HepG2 (cell line): Measurements from ENCODE around the gene ACBD6. TPM values are rescaled to one million over a fixed set of nuclear protein-coding genes. Genes with fewer than 3 reads are reported as not detected.

Source experiments
- ATAC-seq: fragments of 200-7000 bp; cut with Tn5 transposase; 3 replicates; pipeline ENCODE4 v1.9.1; 2020; ENCODE audit warnings: mild to moderate bottlenecking, moderate library complexity
- BruUV-seq: library from RNA; stranded (reverse); fragments of 400-500 nt; replicated peaks from 2 replicates; lab custom pipeline; 2021; lab: Mats Ljungman, UMichigan
- CTCF ChIA-PET: fragments of 300-600 bp; formaldehyde crosslinking; extraction: SDS; loops from one replicate; lab custom pipeline; 2021; ENCODE audit warnings: low total read pairs, inconsistent platforms, low intra/inter-chr PET ratio; lab: Yijun Ruan, JAX
- POLR2A ChIA-PET: fragments of 350-600 bp; sonication (Branson Sonifier 250); formaldehyde crosslinking; loops from one replicate; lab custom pipeline; 2020; ENCODE audit warnings: antibody characterized with exemption, inconsistent platforms; lab: Yijun Ruan, JAX
- DNase-seq: peaks from one replicate; pipeline ENCODE4 v3.0.0-alpha.2; 2015; ENCODE audit warnings: low spot score
- FAIRE-seq: peaks from 3 replicates; lab custom pipeline; 2011; peaks lifted over from hg19 to GRCh38; lab: Jason Lieb, UNC
- H2AFZ ChIP-seq: one replicate; pipeline ENCODE4 v1.6.1; 2011; ENCODE audit warnings: low read length, inconsistent platforms
- H3K27ac ChIP-seq: fragments of 300-600 bp; 3 replicates; pipeline ENCODE4 v1.8.0; 2011; ENCODE audit warnings: mixed run types, mild to moderate bottlenecking, mixed read lengths, low read length, inconsistent platforms; ENCODE audit not compliant: insufficient read depth; ENCODE audit errors: extremely low read length
- H3K27me3 ChIP-seq, 2 experiments: fragments of 200-600 bp in 1 of 2; 2 replicates in 1 of 2; 3 replicates in 1 of 2; pipeline versions ENCODE4 v1.6.0 to v1.8.0; 2011; ENCODE audit warnings: low read length in 2 of 2, mild to moderate bottlenecking in 2 of 2, moderate library complexity in 2 of 2, inconsistent platforms in 1 of 2; ENCODE audit not compliant: insufficient read depth in 2 of 2, control insufficient read depth in 1 of 2
- H3K36me3 ChIP-seq, 2 experiments: fragments of 200-600 bp in 1 of 2; replicated peaks in 1 of 2; 2 replicates in 1 of 2; 3 replicates in 1 of 2; pipeline versions ENCODE4 v1.5.1 to v1.8.0; 2011; ENCODE audit warnings: low read length in 2 of 2, inconsistent platforms in 1 of 2; ENCODE audit not compliant: insufficient read depth in 2 of 2, control insufficient read depth in 1 of 2
- H3K4me1 ChIP-seq: 2 replicates; pipeline ENCODE4 v1.5.1; 2012; ENCODE audit warnings: low read length, inconsistent platforms; ENCODE audit not compliant: insufficient read depth
- H3K4me2 ChIP-seq: 2 replicates; pipeline ENCODE4 v1.6.0; 2011; ENCODE audit warnings: low read depth, low read length, inconsistent platforms
- H3K4me3 ChIP-seq, 3 experiments: fragments of 200-600 bp in 1 of 3; sonication (generic), shearing (Covaris generic) in 1 of 3; replicated peaks in 1 of 3; 2 replicates each; pipeline ENCODE4 v1.5.1; 2011 to 2016; ENCODE audit warnings: low read length in 3 of 3, inconsistent platforms in 2 of 3, low read depth in 2 of 3, mild to moderate bottlenecking in 2 of 3, control low read depth in 1 of 3, mixed read lengths in 1 of 3; ENCODE audit not compliant: insufficient read depth in 1 of 3
- H3K79me2 ChIP-seq: one replicate; pipeline ENCODE4 v1.6.1; 2011; ENCODE audit warnings: low read length, inconsistent platforms; ENCODE audit not compliant: insufficient read depth
- H3K9ac ChIP-seq: 2 replicates; pipeline ENCODE4 v1.6.0; 2011; ENCODE audit warnings: mild to moderate bottlenecking, low read depth, low read length, inconsistent platforms; ENCODE audit not compliant: insufficient read depth
- H3K9me3 ChIP-seq: 2 replicates; pipeline ENCODE4 v1.5.1; 2012; ENCODE audit warnings: mild to moderate bottlenecking, low read length
- H4K20me1 ChIP-seq: 2 replicates; pipeline ENCODE4 v1.6.0; 2011; ENCODE audit warnings: inconsistent platforms, mild to moderate bottlenecking, low read length, moderate library complexity; ENCODE audit not compliant: insufficient read depth
- FOSL2 ChIP-seq: sonication (generic); formaldehyde crosslinking; IDR thresholded peaks from 2 replicates; pipeline ENCODE4 v1.4.0; 2020; ENCODE audit warnings: missing genetic modification reagents
- FOXP1 ChIP-seq, 2 experiments: fragments of 450-650 bp in 1 of 2; IDR thresholded peaks; 2 replicates each; pipeline ENCODE4 v1.6.1; 2017 to 2018; ENCODE audit warnings: antibody characterized with exemption in 1 of 2
- LCORL ChIP-seq, 2 experiments: fragments of 450-650 bp in 1 of 2; sonication (generic) in 1 of 2; formaldehyde crosslinking in 1 of 2; IDR thresholded peaks; 2 replicates each; pipeline versions ENCODE4 v1.5.0 to v1.6.1; 2017 to 2020; ENCODE audit warnings: antibody characterized with exemption in 1 of 2, missing genetic modification reagents in 1 of 2
- MYC ChIP-seq: sonication (generic); formaldehyde crosslinking; IDR thresholded peaks from 2 replicates; pipeline ENCODE4 v1.9.0; 2021; ENCODE audit warnings: missing genetic modification reagents, borderline replicate concordance
- STAG1 ChIP-seq: sonication (generic); formaldehyde crosslinking; IDR thresholded peaks from 2 replicates; pipeline ENCODE4 v1.4.0; 2020; ENCODE audit warnings: missing genetic modification reagents
- ZBTB2 ChIP-seq: sonication (generic); formaldehyde crosslinking; IDR thresholded peaks from 2 replicates; pipeline ENCODE4 v1.8.0; 2022; ENCODE audit warnings: low read depth, missing genetic modification reagents
- ZBTB40 ChIP-seq, 2 experiments: fragments of 450-650 bp in 1 of 2; sonication (generic) in 1 of 2; formaldehyde crosslinking in 1 of 2; IDR thresholded peaks; 2 replicates each; pipeline versions ENCODE4 v1.6.1 to v1.8.0; 2016 to 2022; ENCODE audit warnings: antibody characterized with exemption in 1 of 2, mild to moderate bottlenecking in 1 of 2, missing genetic modification reagents in 1 of 2
- ZNF180 ChIP-seq: sonication (generic); formaldehyde crosslinking; IDR thresholded peaks from 2 replicates; pipeline ENCODE4 v1.4.0; 2020; ENCODE audit warnings: low read depth, missing genetic modification reagents, borderline replicate concordance
- ZNF30 ChIP-seq: sonication (generic); formaldehyde crosslinking; IDR thresholded peaks from 2 replicates; pipeline ENCODE4 v1.5.0; 2020; ENCODE audit warnings: mild to moderate bottlenecking, missing genetic modification reagents
- ZNF883 ChIP-seq: sonication (generic); formaldehyde crosslinking; IDR thresholded peaks from 2 replicates; pipeline ENCODE4 v1.5.1; 2020; ENCODE audit warnings: mild to moderate bottlenecking, missing genetic modification reagents; ENCODE audit errors: not compliant biosample characterization
- ZSCAN29 ChIP-seq: sonication (generic); formaldehyde crosslinking; conservative IDR thresholded peaks from 2 replicates; pipeline ENCODE4 v1.4.0; 2020; ENCODE audit warnings: mild to moderate bottlenecking, missing genetic modification reagents
- WGBS: methylation state at CpG from one replicate; pipeline ENCODE4 v1.1.6; 2017; ENCODE audit warnings: low lambda C conversion rate; 5-methylcytosine and 5-hydroxymethylcytosine counted together
- in situ Hi-C: cut with HindIII; loops from 2 replicates; pipeline ENCODE4 v1.10.0; 2017; ENCODE audit warnings: low pct_unique_long_range_greater_than_20kb; ENCODE audit not compliant: extremely low pct_ligation_motif_present
- intact Hi-C: fragments of 100-400 bp; cut with micrococcal nuclease; formaldehyde crosslinking; loops from one replicate; pipeline ENCODE4 v1.10.0; 2022; ENCODE audit not compliant: unreplicated experiment
- polyA plus RNA-seq, 8 experiments: library from polyadenylated mRNA; depleted of rRNA in 3 of 8; stranded (reverse) in 7 of 8; unstranded in 1 of 8; fragments of >200 nt; fragmentation: Illumina TruSeq in 4 of 8; extraction: Trizol in 4 of 8; gene quantifications; 2 replicates each; pipeline versions ENCODE4 v1.2.1 to v1.2.3, GENCODE V29; 2011 to 2016; ENCODE audit warnings: low read depth in 4 of 8, missing spikeins in 1 of 8, mixed read lengths in 1 of 8; ENCODE audit not compliant: insufficient read depth in 1 of 8
- total RNA-seq, 5 experiments: library from RNA; depleted of rRNA; stranded (reverse); fragments of >200 nt; fragmentation: Illumina TruSeq; extraction: Trizol; gene quantifications; 2 replicates each; pipeline ENCODE4 v1.2.3, GENCODE V29; 2016; ENCODE audit warnings: low read depth in 1 of 5

The ACBD6 gene
- total and polyA plus RNA-seq, 2 of the 13 experiments (the other 11 are each of a cell fraction or from before 2014, with no cell fraction given) = 33.5 to 47.2 TPM

- TF ChIP-seq LCORL (IDR thresholded peaks at IDR 0.05) = no peak
- no peak for TF ChIP-seq LCORL (CRISPR knock-in tag; IDR thresholded peaks at IDR 0.05)
- no peak for TF ChIP-seq STAG1
- no peak for TF ChIP-seq MYC (CRISPR knock-in tag)
Measured at GRCh38 chr1:180312926-180313325, 189.5 kb downstream of the ACBD6 start (continued).

- Histone ChIP-seq H3K27me3 (no peaks in the 10 kb centered on the region), H3K36me3 (peaks cover 3 to 6% of the 10 kb centered on the region in 2 experiments; a peak in 2 of 5 replicates), H3K4me2 (no peak overlapping the region), H3K27ac (no peak overlapping the region), H3K4me3 (no peak overlapping the region), H3K4me1 (peaks cover 37% of the 10 kb centered on the region), H4K20me1 (no peaks in the 10 kb centered on the region), H3K9ac (no peak overlapping the region), H3K9me3 (no peaks in the 10 kb centered on the region), H3K79me2 (no peaks in the 10 kb centered on the region), H2AFZ (no peak overlapping the region)
- WGBS = 88% methylated on average over 4 of the region's 4 CpGs
- ATAC-seq (no peak), DNase-seq (no peak), FAIRE-seq (no peak)
- ChIA-PET POLR2A (no interaction called here), CTCF (no interaction called here)
- in situ Hi-C loops = no loop called here
- intact Hi-C loops = no loop called here
- BruUV-seq = no TSS peak
- TF ChIP-seq ZBTB2 (CRISPR knock-in tag) (no peak), FOXP1 (IDR thresholded peaks at IDR 0.05) (no peak), FOXP1 (CRISPR knock-in tag; IDR thresholded peaks at IDR 0.05) (peak; percentile 32), ZNF180 (CRISPR knock-in tag) (no peak), ZSCAN29 (CRISPR knock-in tag) (no peak), ZNF30 (CRISPR knock-in tag) (no peak), ZNF883 (no peak), FOSL2 (CRISPR knock-in tag) (0 out of 2 replicates have a peak, but pooled peaks have one; percentile 23), ZBTB40 (IDR thresholded peaks at IDR 0.05) (no peak), ZBTB40 (CRISPR knock-in tag; IDR thresholded peaks at IDR 0.05) (no peak)
Measured at GRCh38 chr1:180311011-180311730, 191.2 kb downstream of the ACBD6 start.
